Osteoblast (primary cell): ENCODE data around the gene ADARB2. TPM values are rescaled to one million over a fixed set of nuclear protein-coding genes. Genes with fewer than 3 reads are reported as not detected.

Experiments used
- DNase-seq: peaks from one replicate; pipeline ENCODE4 v3.0.0; 2011; ENCODE audit warnings: low spot score, mixed read lengths; ENCODE audit not compliant: insufficient read length; ENCODE audit errors: missing footprints
- H2AFZ ChIP-seq: 2 replicates; pipeline ENCODE4 v1.6.0; 2011; ENCODE audit warnings: mild to moderate bottlenecking, low read length
- H3K27ac ChIP-seq: 2 replicates; pipeline ENCODE4 v1.5.1; 2011; ENCODE audit warnings: mild to moderate bottlenecking, low read depth, low read length, moderate library complexity
- H3K27me3 ChIP-seq: 2 replicates; pipeline ENCODE4 v1.6.0; 2012; ENCODE audit warnings: mild to moderate bottlenecking, control low read depth, inconsistent platforms, low read length, moderate library complexity; ENCODE audit not compliant: insufficient read depth
- H3K36me3 ChIP-seq: 2 replicates; pipeline ENCODE4 v1.5.1; 2011; ENCODE audit warnings: mild to moderate bottlenecking, low read length, control low read depth, moderate library complexity; ENCODE audit not compliant: insufficient read depth
- H3K4me1 ChIP-seq: 2 replicates; pipeline ENCODE4 v1.5.1; 2011; ENCODE audit warnings: mild to moderate bottlenecking, low read length, control low read depth, moderate library complexity; ENCODE audit not compliant: insufficient read depth
- H3K4me2 ChIP-seq: 2 replicates; pipeline ENCODE4 v1.6.0; 2011; ENCODE audit warnings: mild to moderate bottlenecking, low read length; ENCODE audit not compliant: insufficient read depth
- H3K4me3 ChIP-seq: fragments of 200-600 bp; sonication (generic); 3 replicates; pipeline ENCODE4 v1.5.1; 2012; ENCODE audit warnings: mild to moderate bottlenecking, low read length, inconsistent platforms; ENCODE audit not compliant: insufficient read depth
- H3K79me2 ChIP-seq: 2 replicates; pipeline ENCODE4 v1.6.0; 2012; ENCODE audit warnings: mild to moderate bottlenecking, low read length, control low read depth, inconsistent platforms; ENCODE audit not compliant: insufficient read depth
- H3K9me3 ChIP-seq: 2 replicates; pipeline ENCODE4 v1.5.1; 2011; ENCODE audit warnings: low read depth, low read length, control low read depth
- H4K20me1 ChIP-seq: 2 replicates; pipeline ENCODE4 v1.6.0; 2012; ENCODE audit warnings: mild to moderate bottlenecking, low read length, control low read depth; ENCODE audit not compliant: insufficient read depth
- total RNA-seq: library from RNA; depleted of rRNA; stranded (reverse); fragments of >200 nt; gene quantifications from 2 replicates; pipeline ENCODE4 v1.2.3, GENCODE V29; 2012
- TF ChIP-seq, protein P1 (sequence below): IDR thresholded peaks from 2 replicates; pipeline ENCODE4 v1.5.1; 2011; ENCODE audit warnings: mild to moderate bottlenecking, low read depth, low read length, moderate library complexity; ENCODE audit errors: extremely low read depth

The ADARB2 gene
- total RNA-seq, 1 donor = not detected

DNA sequence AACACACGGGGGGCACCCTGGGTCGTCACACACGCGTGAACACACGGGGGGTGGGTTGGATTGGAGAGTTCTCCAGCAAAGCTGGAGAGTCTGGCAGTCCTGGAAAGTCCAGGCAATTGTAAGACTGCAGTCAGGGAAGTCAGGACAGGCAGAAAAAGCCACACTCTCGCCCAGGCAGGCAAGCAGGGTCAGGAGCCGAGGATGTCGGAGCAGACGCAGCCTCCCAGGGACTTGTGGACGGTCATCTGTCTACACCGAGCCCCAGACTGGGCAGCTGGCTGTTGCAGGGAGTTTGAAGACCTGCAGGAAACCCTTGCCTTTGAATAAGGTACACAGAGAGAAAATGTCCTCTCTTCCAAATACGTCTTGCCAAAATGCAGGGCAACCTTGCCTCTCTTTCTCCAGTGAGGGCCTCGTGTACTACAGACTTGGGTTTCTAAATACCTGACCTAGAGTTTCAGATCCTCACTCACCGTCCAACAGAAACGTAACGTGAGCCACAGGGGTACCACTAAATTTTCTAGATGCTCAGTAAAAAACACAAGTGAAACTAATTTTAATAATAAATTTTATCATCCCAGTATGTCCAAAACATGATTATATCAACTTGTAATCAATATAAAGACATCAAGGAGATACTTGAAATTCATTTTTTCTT is 176.7 kb downstream of the ADARB2 start:
- Histone ChIP-seq H3K4me3 (no peak overlapping the region), H3K36me3 (no peaks in the 10 kb centered on the region), H3K27me3 (no peaks in the 10 kb centered on the region), H2AFZ (no peak overlapping the region), H3K4me1 (no peaks in the 10 kb centered on the region), H3K79me2 (no peaks in the 10 kb centered on the region), H3K9me3 (no peaks in the 10 kb centered on the region), H3K27ac (no peak overlapping the region), H4K20me1 (no peaks in the 10 kb centered on the region), H3K4me2 (no peak overlapping the region)
- TF ChIP-seq, protein P1, sequence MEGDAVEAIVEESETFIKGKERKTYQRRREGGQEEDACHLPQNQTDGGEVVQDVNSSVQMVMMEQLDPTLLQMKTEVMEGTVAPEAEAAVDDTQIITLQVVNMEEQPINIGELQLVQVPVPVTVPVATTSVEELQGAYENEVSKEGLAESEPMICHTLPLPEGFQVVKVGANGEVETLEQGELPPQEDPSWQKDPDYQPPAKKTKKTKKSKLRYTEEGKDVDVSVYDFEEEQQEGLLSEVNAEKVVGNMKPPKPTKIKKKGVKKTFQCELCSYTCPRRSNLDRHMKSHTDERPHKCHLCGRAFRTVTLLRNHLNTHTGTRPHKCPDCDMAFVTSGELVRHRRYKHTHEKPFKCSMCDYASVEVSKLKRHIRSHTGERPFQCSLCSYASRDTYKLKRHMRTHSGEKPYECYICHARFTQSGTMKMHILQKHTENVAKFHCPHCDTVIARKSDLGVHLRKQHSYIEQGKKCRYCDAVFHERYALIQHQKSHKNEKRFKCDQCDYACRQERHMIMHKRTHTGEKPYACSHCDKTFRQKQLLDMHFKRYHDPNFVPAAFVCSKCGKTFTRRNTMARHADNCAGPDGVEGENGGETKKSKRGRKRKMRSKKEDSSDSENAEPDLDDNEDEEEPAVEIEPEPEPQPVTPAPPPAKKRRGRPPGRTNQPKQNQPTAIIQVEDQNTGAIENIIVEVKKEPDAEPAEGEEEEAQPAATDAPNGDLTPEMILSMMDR = no peak
- DNase-seq = no peak

DNA sequence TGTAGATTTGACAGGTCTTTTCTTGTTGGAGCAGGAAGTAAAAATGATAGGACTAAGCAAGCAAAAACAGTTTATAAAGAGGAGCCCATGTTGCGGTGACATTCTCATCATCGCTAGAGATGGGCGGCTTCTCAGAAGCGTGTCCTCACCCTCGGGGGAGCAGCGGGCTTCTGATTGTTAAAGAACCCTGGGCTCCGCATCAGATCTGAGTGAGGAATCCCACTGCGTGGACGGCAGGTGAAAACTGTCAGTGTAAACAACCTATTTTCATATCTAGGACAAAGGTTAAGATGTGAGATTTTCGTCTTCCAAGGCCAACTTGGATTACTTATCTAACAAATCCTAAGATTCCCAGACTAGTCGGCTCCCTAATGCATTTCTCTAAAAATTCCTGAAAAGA is 177.6 kb downstream of the ADARB2 start:
- H3K9me3 ChIP-seq = no peaks in the 10 kb centered on the region
- H3K4me2 ChIP-seq = no peak overlapping the region
- H3K79me2 ChIP-seq = no peaks in the 10 kb centered on the region
- no peak for DNase-seq
- no peak overlapping the region for H2AFZ ChIP-seq
- no peaks in the 10 kb centered on the region for H3K27me3 ChIP-seq
- no peaks in the 10 kb centered on the region for H4K20me1 ChIP-seq
- H3K36me3 ChIP-seq = no peaks in the 10 kb centered on the region
- TF ChIP-seq, protein P1 = no peak
- H3K4me3 ChIP-seq = no peak overlapping the region
- no peaks in the 10 kb centered on the region for H3K4me1 ChIP-seq
- H3K27ac ChIP-seq = no peak overlapping the region

GRCh38 chr10:1559311-1559710 is 178.0 kb downstream of the ADARB2 start:
- no peaks in the 10 kb centered on the region for H3K27me3 ChIP-seq
- H2AFZ ChIP-seq = no peak overlapping the region
- TF ChIP-seq, protein P1 = no peak
- no peak for DNase-seq
- no peaks in the 10 kb centered on the region for H3K36me3 ChIP-seq
- H3K4me2 ChIP-seq = no peak overlapping the region
- no peak overlapping the region for H3K4me3 ChIP-seq
- no peaks in the 10 kb centered on the region for H3K79me2 ChIP-seq
- no peaks in the 10 kb centered on the region for H3K9me3 ChIP-seq
- no peaks in the 10 kb centered on the region for H3K4me1 ChIP-seq
- H3K27ac ChIP-seq = no peak overlapping the region
- H4K20me1 ChIP-seq = no peaks in the 10 kb centered on the region

- H3K36me3 ChIP-seq = no peaks in the 10 kb centered on the region
- no peaks in the 10 kb centered on the region for H4K20me1 ChIP-seq
- H3K79me2 ChIP-seq = no peaks in the 10 kb centered on the region
- DNase-seq = no peak
- no peaks in the 10 kb centered on the region for H3K4me1 ChIP-seq
- no peaks in the 10 kb centered on the region for H3K9me3 ChIP-seq
- no peak overlapping the region for H3K4me2 ChIP-seq
- H3K27ac ChIP-seq = no peak overlapping the region
- TF ChIP-seq, protein P1 = no peak
- H3K27me3 ChIP-seq = no peaks in the 10 kb centered on the region
- no peak overlapping the region for H3K4me3 ChIP-seq
- no peak overlapping the region for H2AFZ ChIP-seq
These were observed 178.4 kb downstream of the ADARB2 start for GRCh38 chr10:1558906-1559305.
